GM18861 (cell line): ENCODE measurements around the gene DNAJC2.
A peak's percentile ranks its signal among the peaks of the same experiment; 100 is the strongest.

Experiments
- ATAC-seq: cut with Tn5 transposase; IDR thresholded peaks from one replicate; pipeline ENCODE4 v1.9.1; 2021; ENCODE audit not compliant: unreplicated experiment

Gene DNAJC2, protein sequence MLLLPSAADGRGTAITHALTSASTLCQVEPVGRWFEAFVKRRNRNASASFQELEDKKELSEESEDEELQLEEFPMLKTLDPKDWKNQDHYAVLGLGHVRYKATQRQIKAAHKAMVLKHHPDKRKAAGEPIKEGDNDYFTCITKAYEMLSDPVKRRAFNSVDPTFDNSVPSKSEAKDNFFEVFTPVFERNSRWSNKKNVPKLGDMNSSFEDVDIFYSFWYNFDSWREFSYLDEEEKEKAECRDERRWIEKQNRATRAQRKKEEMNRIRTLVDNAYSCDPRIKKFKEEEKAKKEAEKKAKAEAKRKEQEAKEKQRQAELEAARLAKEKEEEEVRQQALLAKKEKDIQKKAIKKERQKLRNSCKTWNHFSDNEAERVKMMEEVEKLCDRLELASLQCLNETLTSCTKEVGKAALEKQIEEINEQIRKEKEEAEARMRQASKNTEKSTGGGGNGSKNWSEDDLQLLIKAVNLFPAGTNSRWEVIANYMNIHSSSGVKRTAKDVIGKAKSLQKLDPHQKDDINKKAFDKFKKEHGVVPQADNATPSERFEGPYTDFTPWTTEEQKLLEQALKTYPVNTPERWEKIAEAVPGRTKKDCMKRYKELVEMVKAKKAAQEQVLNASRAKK

GRCh38 chr7:103344453-103345149 lies at the start of gene DNAJC2:
Gene DNAJC2 (minus strand): TSS chr7:103344767. CDS start chr7:103344622, 145 bp downstream.
- ATAC-seq, result peak; percentile 65

GRCh38 chr7:103391976-103392375 lies 47.4 kb upstream of the DNAJC2 start:
- ATAC-seq, result no peak

GRCh38 chr7:103391150-103391549 lies 46.6 kb upstream of the DNAJC2 start:
- ATAC-seq, result no peak

GRCh38 chr7:103389263-103389662 lies 44.7 kb upstream of the DNAJC2 start:
- ATAC-seq, result no peak

DNA sequence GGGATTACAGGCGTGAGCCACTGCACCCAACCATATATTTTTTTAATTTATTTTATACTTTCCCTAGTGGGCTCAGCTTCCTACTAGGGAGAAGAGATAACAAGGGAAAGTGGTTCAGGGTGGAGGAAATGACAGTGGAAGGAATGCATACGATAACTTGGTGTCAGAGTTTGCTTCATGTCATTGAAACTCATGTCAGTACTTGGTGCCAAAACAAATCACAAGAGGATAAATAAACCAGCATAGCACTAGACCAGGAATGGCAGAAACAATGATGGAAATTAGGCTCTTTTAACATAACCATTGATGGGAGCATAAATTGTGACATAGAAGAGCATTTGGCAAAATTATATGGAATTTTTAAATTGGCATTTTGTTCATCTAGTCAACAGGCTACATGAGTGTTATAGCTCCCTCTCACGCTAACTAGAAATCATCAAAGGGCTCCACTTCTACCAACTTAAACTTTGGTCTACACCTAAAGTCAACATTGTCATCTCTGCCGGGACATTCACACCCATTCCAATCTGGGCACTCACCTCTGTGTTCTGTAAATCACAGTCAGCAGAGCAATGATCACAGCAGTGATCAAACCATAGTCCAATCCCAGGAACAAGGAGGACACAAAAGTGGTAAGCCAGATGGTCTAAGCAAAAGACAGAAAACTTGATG lies 44.0 kb upstream of the DNAJC2 start:
- no peak for ATAC-seq

- no peak for ATAC-seq
These were observed 42.7 kb upstream of the DNAJC2 start for GRCh38 chr7:103387242-103387641.

DNA sequence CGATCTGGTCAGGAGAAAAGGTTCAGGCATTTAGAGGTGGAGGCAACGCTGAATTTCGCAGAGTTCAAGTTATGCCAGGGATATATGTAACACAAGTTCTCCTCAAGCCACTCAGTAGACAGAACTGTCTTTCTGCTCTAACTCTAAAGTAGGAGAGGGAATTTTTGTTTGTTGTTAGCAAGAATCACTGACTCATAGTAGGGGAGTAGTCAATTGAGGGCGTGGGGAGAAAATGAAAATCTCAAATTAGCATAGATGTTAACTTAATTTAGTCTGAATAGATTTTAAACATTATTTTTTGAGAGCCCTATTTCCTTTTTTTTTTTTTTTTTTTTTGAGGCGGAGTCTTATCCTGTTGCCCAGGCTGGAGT lies 37.5 kb upstream of the DNAJC2 start:
- no peak for ATAC-seq

DNA sequence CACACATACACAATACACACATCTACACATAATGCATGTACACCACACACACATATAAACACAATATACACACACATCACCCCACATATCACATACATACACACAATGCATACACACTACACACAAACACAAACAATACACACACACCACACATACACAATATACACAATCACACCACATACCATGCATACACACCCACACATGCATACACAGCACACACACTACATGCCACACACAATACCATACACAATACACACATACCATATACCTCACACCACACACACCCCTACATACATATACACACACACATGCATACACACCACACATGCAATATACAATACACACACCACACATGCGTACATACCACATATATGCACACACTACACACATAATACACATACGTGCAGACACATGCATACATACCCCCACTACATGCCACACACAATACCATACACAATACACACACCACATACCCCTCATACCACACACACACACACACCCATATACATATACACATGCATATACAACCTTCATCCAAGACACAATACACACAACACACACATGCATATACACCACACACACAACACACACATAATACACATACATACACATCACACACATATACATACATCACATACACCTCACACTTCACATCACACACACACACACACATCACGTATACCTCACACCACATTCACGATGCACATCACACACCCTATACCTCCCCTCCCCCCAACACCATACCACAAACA lies 36.9 kb upstream of the DNAJC2 start:
- ATAC-seq, result no peak

DNA sequence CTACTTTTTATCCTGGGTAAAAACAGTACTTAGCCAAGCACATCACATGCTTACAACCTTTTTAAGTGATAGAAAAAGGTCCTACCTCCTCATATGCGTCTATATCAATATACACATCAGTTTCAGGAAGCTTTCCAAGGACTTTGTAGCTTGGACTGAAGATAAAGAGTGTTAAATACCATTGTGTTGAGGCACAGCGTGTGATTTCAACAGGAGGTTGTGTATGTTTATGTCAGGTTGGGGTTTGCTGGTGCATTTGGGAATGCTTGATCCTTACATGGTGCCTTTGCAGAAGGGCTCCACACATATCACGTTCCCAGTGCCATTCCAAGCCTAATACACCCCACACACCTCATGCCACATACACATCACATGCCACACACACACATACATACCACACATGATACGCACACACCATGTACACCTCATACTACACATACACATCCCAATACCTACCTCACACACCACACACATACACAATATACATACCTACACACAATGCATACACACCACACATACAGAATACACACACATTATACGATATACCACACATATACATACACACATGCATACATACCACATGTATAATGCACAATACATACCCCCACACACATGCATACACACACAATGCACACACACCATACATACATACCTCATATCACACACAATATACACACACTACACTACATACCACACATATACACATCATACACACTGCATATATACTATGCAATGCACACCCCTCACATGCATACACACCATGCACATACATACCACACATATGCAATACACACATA lies 36.0 kb upstream of the DNAJC2 start:
- ATAC-seq, result no peak

- ATAC-seq, result no peak
These were observed 34.9 kb upstream of the DNAJC2 start for GRCh38 chr7:103379270-103379975.

DNA sequence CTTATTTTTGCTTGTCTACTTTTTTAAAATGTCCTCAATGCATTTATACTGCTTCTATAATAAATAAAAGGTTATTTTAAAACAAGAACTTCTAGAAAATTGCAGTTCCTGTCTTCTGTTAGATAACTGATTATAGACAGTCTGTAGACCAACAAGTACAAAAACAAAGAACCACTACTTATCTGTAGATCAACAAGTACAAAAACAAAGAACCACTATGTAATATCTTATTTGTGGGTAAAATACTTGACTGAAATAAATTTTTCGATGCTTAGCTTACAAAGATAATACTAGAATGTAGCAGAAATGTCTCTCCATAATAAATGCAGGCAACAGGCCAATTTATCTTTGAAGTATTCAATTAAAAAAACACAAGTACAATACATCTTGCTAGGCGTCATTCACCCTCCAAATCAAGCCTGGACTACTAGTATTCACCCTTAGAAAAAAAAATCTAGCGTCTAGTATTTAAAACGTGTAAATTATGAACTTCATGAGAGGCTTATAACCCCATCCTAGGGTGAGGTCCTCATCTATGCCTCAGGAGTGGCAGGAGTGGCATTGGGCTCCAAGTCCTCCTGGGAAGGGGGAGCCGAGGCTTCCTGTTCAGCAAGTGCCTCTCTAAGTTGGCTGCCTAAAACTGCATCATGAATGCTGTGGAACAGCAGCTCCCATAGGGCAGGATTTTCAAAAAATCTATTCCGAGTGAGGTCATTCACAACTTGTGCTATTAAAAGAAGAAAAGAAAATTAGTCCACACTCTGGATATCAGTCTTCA lies 29.5 kb upstream of the DNAJC2 start:
- ATAC-seq, result no peak

DNA sequence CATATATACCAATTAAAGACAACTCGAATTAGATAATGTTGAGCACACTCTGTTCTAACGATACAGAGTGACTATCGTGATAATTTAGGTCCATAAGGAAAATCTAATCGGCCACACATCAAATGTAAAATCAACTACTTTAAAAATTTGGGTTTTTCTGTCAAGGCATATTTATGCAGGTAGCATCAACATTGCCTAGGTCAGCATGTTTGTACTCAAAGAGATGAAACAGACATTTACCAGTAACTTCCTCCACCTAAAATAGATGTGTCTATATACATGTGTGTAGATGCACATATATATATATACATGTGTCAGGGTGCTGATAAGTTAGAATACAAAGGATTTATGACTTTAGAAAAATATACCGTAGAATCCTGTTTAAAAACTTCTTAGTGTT lies 24.9 kb upstream of the DNAJC2 start:
- no peak for ATAC-seq

DNA sequence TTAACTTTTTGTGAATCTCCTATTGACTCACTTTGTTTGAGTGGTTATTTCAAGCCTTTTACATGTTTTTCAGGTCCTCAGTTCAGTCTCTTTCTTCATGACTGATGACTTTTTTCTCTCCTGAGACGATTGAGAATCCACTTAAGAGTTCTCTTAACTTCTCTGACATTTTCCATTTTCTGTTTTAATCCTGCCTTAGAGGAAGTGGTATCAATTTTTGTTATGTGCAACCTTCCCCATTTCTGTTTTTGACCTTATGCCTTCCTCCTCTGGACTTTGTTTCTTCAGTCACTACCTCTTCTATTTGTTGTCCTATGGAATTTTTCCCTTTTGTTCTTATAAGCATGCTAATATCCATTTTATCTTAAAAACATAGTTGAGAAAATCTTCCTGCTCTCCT lies 5.2 kb upstream of the DNAJC2 start:
- no peak for ATAC-seq

DNA sequence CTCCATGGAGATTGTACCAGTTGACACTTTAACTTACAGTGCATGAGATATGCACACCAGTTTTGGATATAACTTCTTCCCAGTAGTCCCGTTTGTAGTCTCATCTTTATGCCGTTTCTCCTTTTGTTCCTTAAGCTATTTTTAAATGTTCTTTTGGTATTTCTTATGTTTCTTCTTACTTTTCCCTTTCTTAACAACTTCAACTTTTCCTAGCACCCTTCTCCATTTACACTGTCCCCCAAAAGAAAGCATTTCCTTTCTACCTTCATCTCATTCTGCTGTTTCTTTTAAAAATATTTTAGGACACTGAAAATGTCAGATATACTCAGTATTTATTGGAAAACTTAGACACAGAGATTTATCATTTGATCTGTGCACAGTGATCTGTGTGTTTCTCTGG lies 4.4 kb upstream of the DNAJC2 start:
- ATAC-seq, result no peak

DNA sequence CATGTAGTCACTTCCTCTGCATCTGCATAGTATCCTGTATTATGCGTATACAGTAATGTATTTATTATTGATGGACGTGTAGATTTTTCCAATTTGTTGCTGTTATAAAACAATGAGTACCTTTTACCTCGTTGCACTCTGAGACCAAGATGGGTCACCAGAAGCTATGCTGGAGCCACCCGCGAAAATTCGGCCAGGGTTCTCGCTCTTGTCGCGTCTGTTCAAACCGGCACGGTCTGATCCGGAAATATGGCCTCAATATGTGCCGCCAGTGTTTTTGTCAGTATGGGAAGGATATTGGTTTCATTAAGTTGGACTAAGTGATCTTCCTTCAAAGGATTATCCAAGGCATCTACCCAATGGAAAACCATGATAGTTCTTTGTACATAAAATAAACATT lies 3.9 kb upstream of the DNAJC2 start:
- ATAC-seq, result no peak

DNA sequence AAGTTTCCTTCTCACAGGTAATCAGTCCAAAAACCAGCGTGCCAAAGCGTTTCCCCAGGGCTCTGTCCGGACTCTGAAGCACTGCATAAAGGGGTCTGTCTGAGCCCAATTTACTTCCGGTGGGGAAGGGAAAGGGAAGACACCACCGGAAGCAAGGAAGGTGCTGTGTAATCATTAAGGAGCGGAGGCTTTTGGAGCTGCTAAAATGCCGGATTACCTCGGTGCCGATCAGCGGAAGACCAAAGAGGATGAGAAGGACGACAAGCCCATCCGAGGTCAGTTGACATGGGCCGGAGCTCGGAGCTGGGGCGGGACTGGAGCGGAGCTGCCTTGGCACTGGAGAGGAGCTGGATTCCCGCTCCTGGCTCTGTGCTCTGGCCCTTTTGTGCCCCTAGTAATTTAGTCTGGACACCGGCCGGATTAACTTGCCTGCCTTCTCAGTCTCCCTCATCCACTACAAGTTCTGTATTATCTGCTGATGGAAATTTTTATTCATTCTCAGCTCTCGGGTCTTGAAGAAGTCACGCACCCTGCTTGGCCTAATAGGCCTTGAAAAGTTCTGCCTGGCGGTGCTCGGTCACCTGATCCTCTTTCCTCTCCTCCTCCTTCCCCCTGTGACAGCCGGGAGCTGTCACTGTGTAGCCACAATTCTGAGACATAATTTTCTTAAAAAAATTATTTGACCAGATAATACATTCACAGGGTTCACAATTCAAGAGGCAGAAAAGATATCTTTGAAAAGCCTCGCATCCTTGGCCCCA lies 3.1 kb upstream of the DNAJC2 start, which contains the start of gene PSMC2:
Gene PSMC2, plus strand, starts transcription at position 137 of the 761 bp plus-strand sequence. Its CDS starts 69 bp downstream, at position 206.
- ATAC-seq, result peak; percentile 72

DNA sequence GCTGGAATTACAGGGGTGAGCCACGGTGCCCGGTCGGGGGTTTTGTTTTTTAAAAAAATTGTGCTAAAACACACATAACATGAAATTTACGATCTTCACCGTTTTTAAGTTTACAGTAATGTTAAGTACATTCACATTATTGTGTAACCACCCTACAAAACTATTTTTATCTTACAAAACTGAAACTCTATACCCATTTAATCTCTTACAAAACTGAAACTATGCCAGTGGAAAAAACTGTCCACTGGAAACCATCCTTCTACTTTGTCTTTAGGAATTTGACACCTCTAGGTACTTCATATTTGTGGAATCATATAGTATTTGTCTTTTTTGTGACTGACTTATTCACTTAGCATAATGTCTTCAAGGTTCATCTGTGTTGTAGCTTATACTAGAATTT lies 1.8 kb upstream of the DNAJC2 start:
- no peak for ATAC-seq
